Activated naive CD8-positive, alpha-beta T cell treated with anti-CD3 and anti-CD28 coated beads, Interleukin-2, amount 50 U/mL, for 24 hours (primary cell): ENCODE data around the gene RREB1.

Source experiments
- ATAC-seq: fragments of 150-1000 bp; cut with Tn5 transposase; one replicate; pipeline ENCODE4 v1.10.0; 2021
- DNase-seq: peaks from one replicate; pipeline ENCODE4 v3.0.0; 2021
- H3K27ac Mint-ChIP-seq: one replicate; pipeline ENCODE4 v1.8.0; 2021; ENCODE audit warnings: mild to moderate bottlenecking, mixed read lengths
- H3K27me3 Mint-ChIP-seq: one replicate; pipeline ENCODE4 v1.8.0; 2021; ENCODE audit warnings: mixed read lengths
- H3K36me3 Mint-ChIP-seq: one replicate; pipeline ENCODE4 v1.8.0; 2021; ENCODE audit warnings: low read depth, mixed read lengths
- H3K4me1 Mint-ChIP-seq: one replicate; pipeline ENCODE4 v1.8.0; 2021; ENCODE audit warnings: mixed read lengths
- H3K4me3 Mint-ChIP-seq: one replicate; pipeline ENCODE4 v1.8.0; 2021; ENCODE audit warnings: mild to moderate bottlenecking, moderate library complexity, mixed read lengths
- H3K9me3 Mint-ChIP-seq: one replicate; pipeline ENCODE4 v1.8.0; 2021; ENCODE audit warnings: mixed read lengths

The RREB1 gene

DNA sequence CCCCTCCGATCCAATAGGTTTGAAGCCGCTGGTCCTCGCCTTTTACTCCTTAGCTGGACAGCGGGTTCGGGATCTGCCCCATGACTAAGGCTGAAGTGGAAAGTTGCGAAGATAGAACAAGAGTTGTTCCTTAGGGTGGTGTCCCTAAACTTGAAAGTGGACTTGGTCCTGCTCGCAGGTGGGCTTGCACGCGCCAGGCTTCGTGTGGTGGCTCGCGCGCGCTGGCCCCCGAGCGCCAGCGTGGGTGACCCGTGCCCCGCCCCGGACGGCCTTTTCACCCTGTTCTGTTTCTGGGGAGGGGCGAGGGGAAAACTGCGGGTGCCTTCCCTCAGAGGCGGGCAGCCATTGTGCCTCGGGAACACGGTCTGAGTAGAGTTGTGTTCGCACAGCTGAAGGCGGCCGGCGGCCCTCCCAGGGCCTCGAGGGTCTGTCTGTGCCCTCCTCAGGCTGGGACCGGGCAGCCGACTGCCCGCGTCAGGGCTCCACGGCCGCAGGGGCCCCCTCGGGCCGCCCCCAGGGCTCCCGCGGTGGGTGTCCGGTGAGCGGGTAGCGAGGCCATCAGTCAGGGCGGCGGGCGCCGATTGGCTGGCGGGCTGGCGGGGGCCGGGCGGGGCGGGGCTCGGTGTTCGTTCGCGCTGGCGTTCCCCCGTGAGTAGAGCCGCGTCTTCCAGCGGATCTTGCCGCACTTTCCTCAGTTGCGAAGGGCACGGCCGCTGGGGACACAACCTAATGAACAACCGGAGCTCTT is 33.0 kb downstream of the RREB1 start:
- Mint-ChIP-seq H3K9me3 (no peaks in the 10 kb centered on the region), H3K4me3 (peak overlapping the region; percentile 77), H3K27ac (peak overlapping the region; percentile 85), H3K36me3 (peaks cover 2% of the 10 kb centered on the region), H3K4me1 (peaks cover 79% of the 10 kb centered on the region), H3K27me3 (no peaks in the 10 kb centered on the region)
- ATAC-seq (peak; percentile 81), DNase-seq (peak; percentile 87)

GRCh38 chr6:7142228-7142801 is 34.6 kb downstream of the RREB1 start:
- no peaks in the 10 kb centered on the region for H3K27me3 Mint-ChIP-seq
- no peak overlapping the region for H3K4me3 Mint-ChIP-seq
- ATAC-seq (no peak), DNase-seq (no peak)
- H3K9me3 Mint-ChIP-seq, result no peaks in the 10 kb centered on the region
- no peak overlapping the region for H3K27ac Mint-ChIP-seq
- peaks cover 2% of the 10 kb centered on the region for H3K36me3 Mint-ChIP-seq
- H3K4me1 Mint-ChIP-seq, result peaks cover 79% of the 10 kb centered on the region

GRCh38 chr6:7142918-7143475 is 35.2 kb downstream of the RREB1 start:
- H3K27ac Mint-ChIP-seq, result no peak overlapping the region
- ATAC-seq, result no peak

DNA sequence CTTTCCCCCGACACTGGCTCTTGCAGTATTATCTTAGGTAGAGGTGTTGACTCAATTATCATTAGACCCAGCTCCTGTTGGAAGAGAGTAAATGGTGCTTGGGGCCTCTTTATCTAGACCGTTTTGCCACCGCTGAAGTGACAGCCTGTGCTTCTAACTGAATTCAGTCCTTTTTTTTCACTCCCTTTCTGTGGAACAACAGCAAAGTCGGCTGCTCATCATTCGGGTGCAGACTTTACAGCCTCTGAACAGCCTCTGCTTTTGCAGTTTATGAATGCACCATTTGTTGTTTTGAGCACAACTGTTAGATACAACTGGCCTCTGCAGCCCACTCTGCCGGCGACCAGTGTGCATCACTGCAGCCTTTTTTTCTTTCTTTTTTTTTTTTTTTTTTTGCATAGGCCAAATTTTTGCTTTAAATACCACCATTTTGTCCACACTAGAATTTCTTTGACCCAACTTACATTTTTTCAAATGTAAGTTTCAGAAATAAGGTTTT is 35.8 kb downstream of the RREB1 start:
- Mint-ChIP-seq H3K27ac (no peak overlapping the region), H3K9me3 (no peaks in the 10 kb centered on the region), H3K4me3 (no peak overlapping the region), H3K4me1 (peaks cover 79% of the 10 kb centered on the region), H3K36me3 (peaks cover 2% of the 10 kb centered on the region), H3K27me3 (no peaks in the 10 kb centered on the region)
- DNase-seq (no peak), ATAC-seq (no peak)

More at GRCh38 chr6:7142918-7143475, 35.2 kb downstream of the RREB1 start:
- Mint-ChIP-seq H3K9me3 (no peaks in the 10 kb centered on the region), H3K36me3 (peaks cover 2% of the 10 kb centered on the region), H3K27me3 (no peaks in the 10 kb centered on the region), H3K4me1 (peaks cover 79% of the 10 kb centered on the region), H3K4me3 (no peak overlapping the region)
- no peak for DNase-seq

DNA sequence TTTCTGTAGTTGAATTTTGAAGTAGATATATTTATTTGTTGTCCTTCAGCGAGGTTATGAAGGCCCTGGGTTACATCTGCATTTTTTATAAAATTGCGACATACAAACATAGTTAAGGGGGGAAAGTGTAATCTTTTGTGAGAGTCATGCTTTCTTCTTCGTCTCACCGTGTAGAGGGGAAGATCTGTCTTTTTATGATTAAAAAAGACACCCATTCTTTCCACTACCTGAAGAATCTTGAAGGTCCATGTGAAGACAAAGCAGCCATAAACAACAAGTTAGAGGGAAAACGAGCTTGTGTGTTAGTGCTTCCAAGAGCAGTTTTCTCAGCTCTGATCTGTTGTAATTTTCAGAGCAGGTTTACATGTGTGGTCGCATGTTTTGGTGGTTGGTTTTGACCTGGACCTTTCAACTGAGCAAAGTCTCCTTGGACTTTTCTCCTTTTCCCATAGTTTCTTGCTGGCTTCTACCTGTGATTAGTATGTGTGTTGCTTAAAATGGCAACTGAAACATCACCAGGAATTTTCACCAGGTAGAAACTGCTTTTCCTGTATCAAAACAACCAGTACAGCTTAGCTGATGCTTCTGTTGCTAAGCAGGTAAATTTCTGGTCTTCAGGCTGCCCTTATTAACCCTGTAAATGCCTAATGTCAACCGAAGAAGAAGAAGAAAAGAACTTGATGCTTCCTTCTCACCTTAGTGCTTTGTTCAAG is 37.3 kb downstream of the RREB1 start:
- Mint-ChIP-seq H3K4me1 (peaks cover 76% of the 10 kb centered on the region), H3K27ac (peak overlapping the region; percentile 91), H3K9me3 (no peaks in the 10 kb centered on the region), H3K4me3 (peak overlapping the region; percentile 59), H3K36me3 (peaks cover 2% of the 10 kb centered on the region), H3K27me3 (no peaks in the 10 kb centered on the region)
- DNase-seq (no peak), ATAC-seq (no peak)

DNA sequence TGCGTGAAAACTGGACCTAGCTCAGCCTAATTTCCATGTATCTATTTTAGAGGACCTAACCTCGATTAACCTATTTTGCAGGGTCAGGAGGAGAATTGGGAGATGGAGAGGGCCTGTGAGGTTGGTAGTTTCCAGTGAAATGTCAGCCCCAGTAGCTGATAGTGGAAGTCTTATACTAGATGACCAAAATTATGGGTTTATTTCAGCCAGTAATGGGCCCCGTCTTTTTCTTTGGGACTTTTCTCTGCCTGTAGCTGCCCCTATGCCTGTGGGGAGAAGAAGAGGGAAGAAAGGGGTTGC is 37.8 kb downstream of the RREB1 start:
- H3K27ac Mint-ChIP-seq, result peak overlapping the region; percentile 91
- H3K27me3 Mint-ChIP-seq, result no peaks in the 10 kb centered on the region
- ATAC-seq (no peak), DNase-seq (no peak)
- peak overlapping the region; percentile 59 for H3K4me3 Mint-ChIP-seq
- H3K9me3 Mint-ChIP-seq, result no peaks in the 10 kb centered on the region
- peaks cover 2% of the 10 kb centered on the region for H3K36me3 Mint-ChIP-seq
- H3K4me1 Mint-ChIP-seq, result peaks cover 78% of the 10 kb centered on the region

DNA sequence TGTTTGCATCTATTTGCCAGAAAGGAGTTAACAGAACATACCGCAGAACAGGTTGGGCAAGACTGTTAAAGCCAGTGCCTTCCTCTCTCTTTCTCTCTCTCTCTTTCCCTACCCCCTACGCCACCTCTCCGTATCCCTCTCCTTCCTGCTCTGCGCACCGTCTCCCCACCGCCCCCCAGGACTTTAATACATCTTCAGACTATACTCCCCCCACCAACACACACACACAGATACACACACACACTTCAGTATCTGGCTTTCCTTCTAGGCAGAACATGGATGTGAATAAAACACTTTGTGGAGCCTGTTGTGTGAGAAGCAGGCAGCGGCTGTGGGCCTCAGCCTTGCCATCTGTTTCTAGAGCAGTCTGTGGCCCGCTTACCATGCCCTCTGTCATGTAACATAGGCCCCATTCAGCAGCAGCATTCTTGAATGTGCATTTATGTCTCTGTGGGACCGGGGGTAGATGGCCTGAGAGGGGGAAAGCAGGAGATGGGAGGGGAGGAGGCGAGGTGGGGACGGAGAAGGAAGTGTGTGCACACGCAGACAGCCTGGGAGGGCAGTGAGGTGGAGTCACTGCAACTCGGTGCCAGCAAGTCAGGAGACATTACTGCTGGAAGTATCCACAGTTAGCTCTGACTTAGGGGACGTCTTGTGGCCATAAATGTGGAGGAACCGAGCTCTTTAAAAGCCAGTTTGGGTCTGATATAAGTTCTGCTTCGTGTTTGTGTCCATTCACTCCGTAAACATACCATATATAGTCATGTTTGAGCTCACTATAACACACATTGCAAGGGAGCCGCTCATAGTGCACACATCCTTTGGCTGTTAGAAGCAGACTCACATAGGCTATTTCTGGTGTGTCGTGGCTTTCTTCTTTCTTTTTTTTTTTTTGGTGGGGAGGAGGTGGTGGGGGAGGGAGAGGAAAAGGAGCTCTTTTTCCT is 38.4 kb downstream of the RREB1 start:
- H3K27me3 Mint-ChIP-seq, result no peaks in the 10 kb centered on the region
- ATAC-seq (peak; percentile 47), DNase-seq (no peak)
- H3K4me1 Mint-ChIP-seq, result peaks cover 79% of the 10 kb centered on the region
- H3K9me3 Mint-ChIP-seq, result no peaks in the 10 kb centered on the region
- peaks cover 2% of the 10 kb centered on the region for H3K36me3 Mint-ChIP-seq
- H3K4me3 Mint-ChIP-seq, result peak overlapping the region; percentile 59
- H3K27ac Mint-ChIP-seq, result peak overlapping the region; percentile 91

- no peaks in the 10 kb centered on the region for H3K36me3 Mint-ChIP-seq
- peak overlapping the region; percentile 59 for H3K4me3 Mint-ChIP-seq
- ATAC-seq (no peak), DNase-seq (no peak)
- peaks cover 84% of the 10 kb centered on the region for H3K4me1 Mint-ChIP-seq
- H3K9me3 Mint-ChIP-seq, result no peaks in the 10 kb centered on the region
- peak overlapping the region; percentile 91 for H3K27ac Mint-ChIP-seq
- H3K27me3 Mint-ChIP-seq, result no peaks in the 10 kb centered on the region
Observed at GRCh38 chr6:7147051-7147671, 39.4 kb downstream of the RREB1 start.

DNA sequence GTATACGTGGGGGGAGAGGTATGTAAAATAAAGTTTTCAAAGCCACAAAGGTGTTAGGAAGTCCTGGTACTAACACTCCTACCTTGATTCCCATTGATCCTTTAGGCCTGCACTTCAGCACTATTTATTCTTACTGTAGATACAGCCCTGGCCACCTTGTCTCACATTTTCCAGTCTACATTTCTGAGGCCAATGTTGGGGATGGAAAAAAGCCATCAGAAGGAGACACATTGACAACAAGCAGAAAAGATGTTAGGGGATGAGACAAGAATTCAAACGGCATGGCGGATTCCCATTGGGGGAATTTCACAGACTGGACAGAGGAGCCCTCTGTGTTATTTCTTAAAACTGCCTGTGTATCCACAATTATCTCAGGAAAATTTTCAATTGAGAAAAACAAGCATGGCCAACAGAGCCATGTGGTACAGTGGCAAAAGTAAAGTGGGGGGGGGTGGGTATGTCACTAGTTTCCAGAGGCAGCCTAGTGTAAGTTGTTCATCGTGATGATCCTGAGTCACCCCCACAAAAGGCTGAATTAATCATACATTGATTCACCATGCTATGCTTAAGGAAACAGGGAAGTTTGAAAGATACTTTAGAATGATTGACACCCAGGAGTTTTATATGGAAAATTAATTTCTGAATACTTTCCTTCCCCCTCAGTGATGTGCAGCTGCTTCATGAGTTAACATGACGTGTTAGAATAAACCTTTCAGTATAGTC is 40.5 kb downstream of the RREB1 start:
- peaks cover 83% of the 10 kb centered on the region for H3K4me1 Mint-ChIP-seq
- H3K27ac Mint-ChIP-seq, result peak overlapping the region; percentile 91

GRCh38 chr6:7150381-7151064 is 42.8 kb downstream of the RREB1 start:
- no peak for ATAC-seq

More for the DNA sequence above, 40.5 kb downstream of the RREB1 start:
- Mint-ChIP-seq H3K27me3 (no peaks in the 10 kb centered on the region), H3K9me3 (no peaks in the 10 kb centered on the region), H3K36me3 (peaks cover 2% of the 10 kb centered on the region), H3K4me3 (peak overlapping the region; percentile 35)
- no peak for DNase-seq
- peak; percentile 77 for ATAC-seq

DNA sequence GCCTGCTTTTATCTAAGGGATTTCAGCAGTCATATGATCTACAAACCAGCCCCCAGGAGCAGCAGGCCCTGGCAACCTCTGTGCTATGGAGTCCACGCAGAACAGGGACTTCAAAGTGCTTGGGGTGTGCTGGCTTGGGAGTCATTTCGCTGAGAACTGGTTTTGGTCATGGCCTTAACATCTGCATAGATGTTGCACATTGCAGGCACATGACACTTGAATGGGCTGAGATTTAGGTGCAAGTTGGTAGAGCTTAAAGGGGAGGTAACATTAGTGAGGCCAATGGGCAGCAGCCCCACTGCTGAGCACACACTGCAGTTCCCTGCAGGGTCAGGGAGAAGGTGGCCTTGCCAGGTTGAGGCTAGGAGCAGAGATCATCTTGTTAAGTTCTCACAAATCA is 43.6 kb downstream of the RREB1 start:
- Mint-ChIP-seq H3K4me1 (peaks cover 91% of the 10 kb centered on the region), H3K27ac (no peak overlapping the region), H3K4me3 (no peak overlapping the region), H3K27me3 (no peaks in the 10 kb centered on the region), H3K36me3 (peaks cover 9% of the 10 kb centered on the region), H3K9me3 (no peaks in the 10 kb centered on the region)
- ATAC-seq (no peak), DNase-seq (no peak)

More at GRCh38 chr6:7150381-7151064, 42.8 kb downstream of the RREB1 start:
- no peak for DNase-seq
- peaks cover 9% of the 10 kb centered on the region for H3K36me3 Mint-ChIP-seq
- no peak overlapping the region for H3K4me3 Mint-ChIP-seq
- no peaks in the 10 kb centered on the region for H3K27me3 Mint-ChIP-seq
- no peaks in the 10 kb centered on the region for H3K9me3 Mint-ChIP-seq
- H3K27ac Mint-ChIP-seq, result no peak overlapping the region
- peaks cover 91% of the 10 kb centered on the region for H3K4me1 Mint-ChIP-seq

- Mint-ChIP-seq H3K27me3 (no peaks in the 10 kb centered on the region), H3K4me3 (no peak overlapping the region), H3K9me3 (no peaks in the 10 kb centered on the region), H3K36me3 (peaks cover 9% of the 10 kb centered on the region), H3K27ac (peak overlapping the region; percentile 43), H3K4me1 (peaks cover 87% of the 10 kb centered on the region)
- ATAC-seq (no peak), DNase-seq (no peak)
Observed at GRCh38 chr6:7152462-7152861, 44.7 kb downstream of the RREB1 start.

GRCh38 chr6:7153789-7154188 is 46.0 kb downstream of the RREB1 start:
- Mint-ChIP-seq H3K27me3 (no peaks in the 10 kb centered on the region), H3K4me1 (peaks cover 87% of the 10 kb centered on the region), H3K27ac (peak overlapping the region; percentile 83), H3K4me3 (no peak overlapping the region), H3K36me3 (peaks cover 9% of the 10 kb centered on the region), H3K9me3 (no peaks in the 10 kb centered on the region)
- no peak for ATAC-seq
- DNase-seq, result no peak
